ENCODE data around the gene MED7. TPM values are rescaled to one million over a fixed set of nuclear protein-coding genes. Genes with fewer than 3 reads are reported as not detected.

Gene MED7
- total and polyA plus RNA-seq, 2 of the 4 experiments (the other 2 are of a cell fraction), result 8.6 to 9.0 TPM

- H2BK5ac ChIP-seq (ENCODE audit: low read depth, low read length, poor library complexity, severe bottlenecking), result no peak overlapping the region
- H3K27ac ChIP-seq (ENCODE audit: insufficient read depth, low read length), result no peak overlapping the region
- no peaks in the 10 kb centered on the region for H3K27me3 ChIP-seq (ENCODE audit: control insufficient read depth, insufficient read depth, low read length)
- no peaks in the 10 kb centered on the region for H3K79me1 ChIP-seq (ENCODE audit: low read depth in 1 of 2, low read length in 2 of 2)
- H3K4ac ChIP-seq (ENCODE audit: low read depth, low read length), result no peak overlapping the region
- H2AK5ac ChIP-seq (ENCODE audit: low read depth, low read length), result no peak overlapping the region
- H3K9me3 ChIP-seq (ENCODE audit: control insufficient read depth, insufficient read depth, low read length), result no peaks in the 10 kb centered on the region
- no peak overlapping the region for H3K4me3 ChIP-seq (ENCODE audit: insufficient read depth, low read depth, low read length)
- no peak overlapping the region for H3K56ac ChIP-seq (ENCODE audit: extremely low read depth, insufficient read depth, low read length)
- H3K23ac ChIP-seq (ENCODE audit: low read depth, low read length), result no peak overlapping the region
- H2BK20ac ChIP-seq (ENCODE audit: low read depth, low read length), result no peak overlapping the region
- H4K8ac ChIP-seq (ENCODE audit: low read depth in 2 of 2, low read length in 2 of 2), result no peak overlapping the region
- no peak overlapping the region for H2BK120ac ChIP-seq (ENCODE audit: low read depth, low read length)
- H3K18ac ChIP-seq (ENCODE audit: low read depth, low read length), result no peak overlapping the region
- H2AFZ ChIP-seq (replicated peaks; ENCODE audit: low read length, poor library complexity), result peak overlapping the region; percentile 70
- H2AK9ac ChIP-seq (replicated peaks; ENCODE audit: low read depth, low read length, poor library complexity), result peak overlapping the region; percentile 5
- ChIA-PET CTCF (no interaction called here), POLR2A (ENCODE audit: unreplicated experiment) (no interaction called here)
- in situ Hi-C loops (cut with MboI; ENCODE audit: low sequenced_read_pairs), result no loop called here
- no peaks in the 10 kb centered on the region; the same call in 1 of the 2 replicates for H3K9me1 ChIP-seq (ENCODE audit: insufficient read depth, low read length)
- H4K20me1 ChIP-seq (ENCODE audit: insufficient read depth, low read length), result no peaks in the 10 kb centered on the region
- H3K9ac ChIP-seq (ENCODE audit: low read depth, low read length), result no peak overlapping the region
- H3K4me1 ChIP-seq (ENCODE audit: control insufficient read depth, insufficient read depth, low read length), result no peaks in the 10 kb centered on the region
- dilution Hi-C loops (cut with HindIII; ENCODE audit: low sequenced_read_pairs, unreplicated experiment), result no loop called here
- no peak overlapping the region for H3K4me2 ChIP-seq (ENCODE audit: low read depth, low read length)
- H4K91ac ChIP-seq (ENCODE audit: insufficient read depth, low read depth, low read length), result no peak overlapping the region
- H2BK15ac ChIP-seq (ENCODE audit: low read depth, low read length), result no peak overlapping the region
- H3K36me3 ChIP-seq (ENCODE audit: control insufficient read depth, insufficient read depth, low read length), result no peaks in the 10 kb centered on the region
- H3K14ac ChIP-seq (replicated peaks; ENCODE audit: low read depth, low read length), result no peak overlapping the region
- no peak overlapping the region for H4K5ac ChIP-seq (ENCODE audit: low read depth, low read length)
- WGBS, 2 experiments (ENCODE audit: extremely low coverage in 2 of 2, insufficient read length in 1 of 2), result 94% methylated on average over 5 of the region's 14 CpGs; no CpG with 5 or more reads in 1 of the 2 experiments
- intact Hi-C loops (cut with micrococcal nuclease), result no loop called here
- peak; percentile 3 for DNase-seq
- BruUV-seq (replicated peaks), result no TSS peak
- no peak for ATAC-seq (ENCODE audit: low read depth)
- TF ChIP-seq MAFK (IDR thresholded peaks at IDR 0.05; ENCODE audit: low read depth, low read length) (no peak), FOS (IDR thresholded peaks at IDR 0.05; ENCODE audit: low read depth, low read length) (no peak), RAD21 (IDR thresholded peaks at IDR 0.05; ENCODE audit: low read length) (no peak), BHLHE40 (IDR thresholded peaks at IDR 0.05; ENCODE audit: low read depth, low read length) (no peak)
These were observed 35.8 kb downstream of the MED7 start for GRCh38 chr5:157106630-157107461.

All from IMR-90 (cell line).